ENCODE data around the gene RFXANK.
"Not testable (repeated sequence)": the region's sequence is repeated elsewhere in the genome, so short reads cannot be mapped to it uniquely, and the experiment has no call there.

The RFXANK gene

DNA sequence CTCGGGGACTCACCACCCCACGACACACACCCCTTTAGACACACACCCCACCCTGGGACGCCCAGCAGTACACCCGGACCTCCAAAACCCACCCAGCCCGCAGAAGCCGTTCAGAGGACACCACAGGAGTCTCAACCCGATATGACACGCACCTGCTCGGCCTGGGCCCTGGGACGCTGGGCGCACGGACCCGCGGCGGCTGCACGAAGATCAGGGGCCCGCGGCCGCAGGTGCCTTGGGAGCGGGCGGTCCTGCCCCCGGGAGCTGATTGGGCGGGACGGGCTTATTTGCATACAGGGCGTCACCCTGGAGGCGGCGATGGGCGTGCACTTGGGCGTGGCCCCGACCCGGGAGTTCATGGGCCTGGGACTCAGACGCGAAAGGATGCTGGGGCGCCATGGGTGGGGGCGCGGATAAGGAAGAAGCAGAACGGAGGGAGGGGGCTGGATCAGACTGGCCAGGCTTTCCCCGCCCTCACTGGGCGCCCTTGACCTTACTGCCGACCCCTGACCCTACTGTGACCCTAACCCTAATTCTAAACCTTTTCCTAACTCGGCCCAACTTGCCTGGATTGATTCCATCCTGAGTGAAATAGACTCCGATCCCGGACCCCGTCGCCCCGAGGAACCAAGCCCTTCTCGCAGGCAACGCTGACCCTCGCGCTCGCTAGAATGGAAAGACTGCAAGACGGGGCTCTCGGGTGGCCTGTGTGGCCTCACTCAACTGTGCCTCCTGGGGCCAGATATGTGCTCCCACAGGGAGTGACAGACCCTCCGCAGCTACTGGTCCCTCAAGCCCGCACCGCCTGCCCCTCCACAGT, 21.8 kb upstream of the RFXANK start, which contains the start of gene MEF2B:
MEF2B (minus strand) TSS at position 211 of the 820 bp plus-strand sequence. CDS start 19,528 bp downstream, outside the sequence.
- peak; percentile 57 to 64 (median 62) for DNase-seq (ENCODE audit: low read depth in 3 of 3)

DNA sequence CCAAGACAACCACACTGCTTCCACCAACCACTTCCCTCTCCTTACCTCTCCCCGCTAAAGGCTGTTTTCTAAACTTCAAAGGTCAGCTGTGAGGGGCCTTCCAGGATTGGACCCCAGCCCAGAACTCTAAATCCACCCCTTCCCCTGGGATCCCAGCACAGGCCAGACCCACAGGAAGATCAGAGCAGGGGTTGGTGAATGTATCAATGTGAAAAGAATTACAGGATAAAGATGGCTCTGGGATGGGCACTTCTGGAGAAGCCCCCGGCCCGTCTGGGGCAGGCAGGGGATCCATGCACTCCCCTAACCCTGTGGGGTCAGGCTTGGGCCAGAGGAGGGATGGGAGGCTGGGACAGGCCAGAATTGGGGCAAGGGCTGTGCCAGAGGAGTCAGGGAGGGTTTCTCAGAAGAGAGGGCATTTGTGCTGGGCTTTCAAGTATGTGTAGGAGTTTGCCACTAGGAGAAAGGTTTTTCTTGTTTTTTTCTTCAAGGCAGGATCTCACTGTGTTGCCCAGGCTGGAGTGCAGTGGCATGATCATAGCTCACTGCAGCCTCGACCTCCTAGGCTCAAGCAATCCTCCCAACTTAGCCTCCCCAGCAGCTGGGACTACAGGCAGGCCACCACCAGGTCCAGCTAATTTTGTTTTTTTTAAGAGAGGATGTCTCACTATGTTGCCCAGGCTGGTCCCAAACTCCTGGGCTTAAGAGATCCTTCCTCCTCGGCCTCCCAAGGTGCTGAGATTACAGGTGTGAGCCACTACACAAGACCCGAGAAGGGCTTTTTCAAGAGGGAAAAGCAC, 21.0 kb upstream of the RFXANK start:
- DNase-seq (ENCODE audit: low read depth in 3 of 3): no peak

DNA sequence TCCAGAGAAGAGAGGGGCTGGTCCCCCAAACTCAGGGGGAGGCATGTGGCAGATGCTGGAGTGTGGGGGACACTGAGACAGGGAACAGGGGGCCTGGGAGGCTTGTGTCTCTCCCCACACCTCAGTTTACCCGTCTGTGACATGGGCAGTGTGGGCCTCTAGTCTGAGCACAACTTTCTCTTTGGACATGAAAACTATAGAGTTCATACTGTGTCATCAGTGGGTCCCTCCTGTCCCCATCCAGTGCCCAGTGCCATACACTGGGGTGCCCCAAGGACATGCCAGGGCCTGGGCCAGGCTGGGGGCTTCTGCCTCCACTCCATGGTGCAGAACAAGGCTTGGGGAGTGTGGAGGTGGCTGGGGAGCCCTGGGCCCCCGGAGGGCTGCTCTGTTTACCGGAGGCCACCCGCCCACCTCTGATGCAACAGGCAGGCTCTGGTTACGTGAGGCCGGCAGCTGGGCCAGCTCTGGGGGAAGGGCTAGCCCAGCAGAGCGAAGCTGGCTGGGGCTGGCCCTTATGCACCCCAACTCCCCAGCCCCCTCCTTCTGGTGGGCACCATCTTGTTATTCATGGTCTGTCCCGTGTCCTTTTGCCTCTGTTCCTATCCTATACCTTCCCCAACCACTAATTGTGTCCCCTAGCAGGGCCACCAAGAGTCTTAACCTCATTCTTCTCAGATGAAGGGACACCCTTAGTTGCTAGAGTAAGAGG, 20.1 kb upstream of the RFXANK start:
- DNase-seq (ENCODE audit: low read depth in 3 of 3): no peak

DNA sequence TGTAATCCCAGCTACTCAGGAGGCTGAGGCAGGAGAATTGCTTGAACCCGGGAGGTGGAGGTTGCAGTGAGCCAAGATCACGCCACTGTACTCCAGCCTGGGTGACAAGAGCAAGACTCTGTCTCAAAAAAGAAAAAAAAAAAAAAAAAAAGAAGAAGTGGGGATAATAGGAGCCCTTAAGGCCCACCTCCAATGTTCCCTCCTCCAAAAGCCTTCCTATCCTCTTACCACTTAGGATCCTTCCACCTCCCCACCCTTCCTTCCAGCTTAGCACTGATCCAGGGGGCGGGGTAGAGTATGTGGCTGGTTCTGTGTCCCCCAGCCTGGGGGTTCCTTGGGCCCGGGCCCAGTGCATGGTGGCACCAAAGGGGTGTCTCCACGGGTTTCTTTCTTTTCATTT, 18.8 kb upstream of the RFXANK start:
- DNase-seq (ENCODE audit: low read depth in 3 of 3): not testable (repeated sequence)

DNA sequence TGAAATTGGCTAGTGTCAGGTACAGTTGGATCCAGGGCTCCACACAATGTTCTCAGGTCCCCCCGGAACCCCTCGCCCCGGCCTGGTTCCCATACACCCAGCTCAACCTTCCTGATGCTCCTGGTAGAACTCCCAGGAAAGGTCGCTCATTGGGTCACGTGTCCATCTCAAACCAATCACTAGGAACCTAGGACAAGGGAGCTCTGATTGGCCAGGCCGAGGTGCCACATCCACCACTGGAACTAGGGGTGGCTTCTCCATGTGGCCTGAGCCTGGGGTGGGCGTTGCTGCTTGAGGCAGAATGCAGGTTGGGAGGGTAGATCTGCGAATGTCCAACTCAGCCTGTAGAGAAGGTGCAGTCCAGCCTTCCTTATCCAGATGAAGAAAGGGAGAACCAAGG, 15.1 kb upstream of the RFXANK start:
- no peak for DNase-seq (ENCODE audit: low read depth in 3 of 3)

DNA sequence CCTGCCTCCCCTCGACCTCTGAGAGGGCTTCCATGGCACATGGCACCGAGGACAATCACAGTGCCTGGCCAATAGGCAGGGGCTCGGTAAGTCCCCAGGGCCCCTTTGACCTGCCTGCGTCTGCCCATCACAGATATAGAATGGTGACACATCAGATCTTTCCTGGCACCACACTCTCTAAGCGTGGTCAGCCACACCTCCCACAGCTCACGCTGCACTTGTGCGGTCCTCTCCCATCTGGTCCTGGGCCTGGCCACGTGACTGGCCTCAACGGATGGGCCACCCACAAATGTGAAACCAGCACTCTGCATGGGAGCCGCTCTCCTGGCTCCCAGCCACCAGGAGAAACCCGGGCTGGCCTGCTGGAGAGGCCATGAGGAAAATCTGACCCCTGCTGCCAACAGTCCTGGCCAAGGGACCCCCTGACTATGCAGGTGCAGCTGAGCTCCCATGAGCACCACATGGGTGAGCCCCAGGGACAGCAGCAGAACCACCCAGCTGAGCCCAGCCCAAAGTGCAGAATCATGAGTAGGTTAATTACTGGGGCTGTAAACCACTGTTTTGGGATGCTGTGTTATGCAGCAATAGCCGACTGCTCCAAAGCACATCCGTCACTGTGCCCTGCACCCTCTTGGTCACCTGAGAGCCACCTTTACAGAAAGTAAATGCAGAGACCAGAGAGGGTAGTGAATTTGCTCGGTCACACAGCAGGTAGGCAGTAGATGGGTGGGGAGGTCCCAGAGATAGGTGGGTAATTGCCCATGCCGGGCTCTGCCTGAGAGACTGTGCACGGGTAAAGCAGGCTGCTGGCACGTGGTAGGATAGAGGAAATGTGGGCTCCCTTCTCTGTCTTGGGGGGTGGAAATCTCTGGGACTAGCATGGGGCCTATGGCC, 12.3 kb upstream of the RFXANK start:
- DNase-seq (ENCODE audit: low read depth in 3 of 3): no peak

DNA sequence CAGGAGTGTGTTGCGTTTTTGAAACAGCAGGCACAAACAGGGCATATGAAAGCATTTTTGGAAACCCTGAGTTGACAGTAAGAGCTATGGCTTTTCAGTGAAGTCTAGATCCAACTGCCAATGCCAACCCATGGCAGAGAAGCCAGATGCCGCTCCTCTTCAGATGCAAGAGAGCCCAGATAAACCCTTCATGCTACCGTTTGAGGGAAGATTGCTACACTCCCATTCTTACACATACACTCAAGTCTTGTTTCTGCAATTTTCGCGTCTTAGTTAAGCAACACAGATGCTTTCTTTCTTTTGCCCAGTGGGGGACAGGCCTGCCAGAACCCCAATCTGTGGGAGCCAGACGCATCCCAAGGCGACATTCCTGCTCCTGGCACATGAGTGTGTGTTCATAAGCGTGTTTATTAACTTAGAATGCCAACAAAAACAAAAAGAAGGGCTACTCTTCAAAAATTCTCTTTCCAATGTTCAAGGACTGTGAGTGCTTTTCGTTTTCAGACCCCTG, 10.5 kb upstream of the RFXANK start:
- DNase-seq (ENCODE audit: low read depth in 3 of 3): no peak

DNA sequence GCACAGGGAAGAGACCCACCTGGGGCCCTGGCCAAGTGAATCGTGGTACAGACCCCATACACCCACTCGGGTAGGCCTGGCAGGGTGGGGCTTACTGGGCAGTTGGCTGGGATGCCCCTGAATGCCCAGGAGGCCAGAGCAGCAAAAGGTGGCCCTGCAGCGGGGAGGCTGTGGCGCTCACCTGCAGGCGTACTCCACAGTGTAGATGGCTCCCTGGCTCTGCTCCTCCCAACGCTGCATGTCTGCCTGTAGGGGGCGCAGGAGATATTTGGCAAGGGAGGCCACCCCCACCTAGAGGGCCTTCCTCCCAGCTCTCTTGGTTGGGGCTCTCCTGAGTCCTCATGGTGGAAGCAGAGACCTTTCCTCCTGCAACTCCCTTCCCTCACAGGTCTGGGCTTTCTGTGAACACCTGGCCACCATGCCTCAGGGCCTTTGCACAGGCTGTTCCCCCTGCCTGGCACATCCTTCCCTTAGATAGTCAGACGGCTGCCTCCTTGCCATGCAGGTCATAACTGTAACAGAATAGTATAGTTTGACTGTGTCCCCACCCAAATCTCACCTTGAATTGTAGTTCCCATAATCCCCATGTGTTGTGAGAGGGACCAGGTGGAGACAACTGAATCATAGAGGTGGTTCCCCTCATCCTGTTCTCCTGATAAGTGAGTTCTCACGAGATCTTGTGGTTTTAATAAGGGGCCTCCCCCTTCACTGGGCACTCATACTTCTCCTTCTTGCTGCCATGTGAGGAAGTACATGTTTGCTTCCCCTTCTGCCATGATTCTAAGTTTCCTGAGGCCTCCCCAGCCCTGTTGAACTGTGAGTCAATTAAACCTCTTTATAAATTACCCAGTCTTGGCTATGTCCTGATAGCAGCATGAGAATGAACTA, 6.0 kb upstream of the RFXANK start:
- peak in 2 of 3 experiments; percentile 22 to 39 for DNase-seq (ENCODE audit: low read depth in 3 of 3)

DNA sequence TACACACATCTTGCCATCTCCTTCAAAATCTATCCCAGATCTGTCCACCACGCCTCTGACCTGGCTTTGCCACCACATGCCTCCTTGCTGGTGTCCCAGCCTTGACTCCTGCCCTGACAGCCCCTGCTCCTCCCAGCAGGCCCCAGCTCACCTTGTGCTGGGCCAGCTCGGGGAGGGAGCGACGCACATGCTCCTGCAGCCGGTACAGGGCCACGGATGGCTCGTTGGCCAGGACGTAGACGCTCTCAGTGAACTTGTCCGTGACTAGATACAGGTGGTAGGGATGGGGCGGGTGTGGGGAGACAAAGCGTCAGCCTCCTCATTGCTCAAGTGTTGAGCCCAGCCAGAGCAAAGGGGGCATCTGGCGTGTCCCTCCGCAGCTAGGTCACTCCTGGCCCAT, 5.3 kb upstream of the RFXANK start:
- DNase-seq (ENCODE audit: low read depth in 3 of 3): no peak

DNA sequence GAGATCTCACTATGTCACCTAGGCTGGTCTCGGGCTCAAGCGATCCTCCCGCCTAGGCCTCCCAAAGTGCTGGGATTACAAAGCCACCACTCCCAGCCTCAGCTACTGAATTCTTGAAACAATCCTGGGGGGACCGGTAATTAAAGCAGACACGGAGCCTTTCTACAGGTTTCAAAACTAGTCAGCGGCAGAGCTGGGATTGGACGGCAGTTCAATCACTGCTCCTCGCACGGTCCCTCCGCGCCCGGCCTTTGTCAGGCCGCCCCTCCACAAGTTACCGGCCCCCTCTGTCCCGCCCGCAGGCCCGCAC, 335 bp upstream of the RFXANK start:
- no peak for DNase-seq (ENCODE audit: low read depth in 3 of 3)

DNA sequence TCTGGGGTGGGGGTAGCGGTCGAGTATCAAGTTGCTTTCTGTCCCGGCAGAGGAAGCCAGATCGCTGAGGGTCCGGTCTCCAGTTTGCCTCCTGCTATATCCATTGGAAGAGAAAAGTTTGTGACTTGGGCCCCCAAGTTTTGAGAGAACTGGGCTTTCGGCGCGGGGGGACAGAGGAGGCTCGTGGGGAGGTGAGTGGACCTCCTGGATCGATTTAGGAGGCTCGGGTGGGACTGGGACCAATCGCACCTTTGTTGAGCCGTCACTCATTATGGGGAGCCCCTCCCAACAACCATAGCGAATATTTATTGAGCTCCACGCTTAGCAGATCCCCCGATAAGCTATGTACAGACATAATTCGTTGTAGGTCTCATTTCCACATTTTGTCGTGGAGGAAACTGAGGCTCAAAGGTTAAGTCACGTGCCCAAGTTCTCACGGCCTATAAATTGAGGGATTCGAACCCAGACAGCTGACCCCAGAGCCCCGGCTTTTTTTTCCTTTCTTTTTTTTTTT, 909 bp downstream of the RFXANK start:
- no peak for DNase-seq (ENCODE audit: low read depth in 3 of 3)

DNA sequence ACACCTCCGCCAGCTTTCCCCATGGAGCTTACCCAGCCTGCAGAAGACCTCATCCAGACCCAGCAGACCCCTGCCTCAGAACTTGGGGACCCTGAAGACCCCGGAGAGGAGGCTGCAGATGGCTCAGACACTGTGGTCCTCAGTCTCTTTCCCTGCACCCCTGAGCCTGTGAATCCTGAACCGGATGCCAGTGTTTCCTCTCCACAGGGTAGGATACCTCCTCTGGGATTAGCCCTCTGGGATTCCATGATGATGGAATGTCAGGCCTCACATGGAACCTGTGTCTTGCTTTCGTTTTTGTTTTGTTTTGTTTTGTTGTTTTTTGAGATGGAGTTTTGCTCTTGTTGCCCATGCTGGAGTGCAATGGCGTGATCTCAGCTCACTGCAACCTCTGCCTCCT, 1.9 kb downstream of the RFXANK start:
- no peak for DNase-seq (ENCODE audit: low read depth in 3 of 3)

DNA sequence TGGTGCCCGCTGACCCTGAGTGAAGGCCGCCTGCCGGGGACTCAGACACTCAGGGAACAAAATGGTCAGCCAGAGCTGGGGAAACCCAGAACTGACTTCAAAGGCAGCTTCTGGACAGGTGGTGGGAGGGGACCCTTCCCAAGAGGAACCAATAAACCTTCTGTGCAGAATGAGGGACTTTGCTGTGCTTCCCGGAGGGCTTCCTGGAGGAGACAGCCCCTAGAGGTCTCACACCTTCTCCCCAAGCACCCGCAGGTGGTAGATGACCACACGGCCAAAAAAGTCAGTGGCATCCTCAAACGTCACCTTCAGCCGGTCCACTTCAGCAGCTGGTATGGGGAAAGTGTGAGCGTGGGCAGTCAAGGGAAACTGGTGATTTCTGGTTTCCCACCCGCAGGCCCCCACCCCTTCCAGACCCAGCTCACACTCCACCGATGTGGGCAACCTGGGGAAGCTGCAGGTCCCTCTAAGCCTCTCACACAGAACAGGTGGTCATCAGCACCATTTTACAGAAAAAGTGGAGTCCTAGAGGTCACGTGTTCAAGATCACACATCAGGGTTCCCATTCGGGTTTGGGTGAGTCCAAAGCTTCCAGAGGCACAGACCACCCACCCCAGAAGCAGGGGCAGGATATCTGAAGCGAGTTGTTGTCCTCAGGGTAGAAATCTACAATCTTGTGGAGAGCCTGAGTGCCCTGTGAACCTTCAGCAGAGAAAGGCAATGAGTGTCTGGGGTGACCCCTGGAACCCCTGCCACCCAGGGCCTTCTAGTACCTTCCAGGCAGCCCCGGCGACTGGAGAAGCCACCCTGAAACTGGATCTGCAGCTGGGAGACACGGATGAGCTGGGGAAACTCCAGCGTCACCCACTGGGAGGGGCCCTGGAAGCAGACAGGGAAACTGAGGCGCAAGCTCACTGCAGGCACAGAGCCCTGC, 9.9 kb downstream of the RFXANK start:
- DNase-seq (ENCODE audit: low read depth in 3 of 3): no peak

DNA sequence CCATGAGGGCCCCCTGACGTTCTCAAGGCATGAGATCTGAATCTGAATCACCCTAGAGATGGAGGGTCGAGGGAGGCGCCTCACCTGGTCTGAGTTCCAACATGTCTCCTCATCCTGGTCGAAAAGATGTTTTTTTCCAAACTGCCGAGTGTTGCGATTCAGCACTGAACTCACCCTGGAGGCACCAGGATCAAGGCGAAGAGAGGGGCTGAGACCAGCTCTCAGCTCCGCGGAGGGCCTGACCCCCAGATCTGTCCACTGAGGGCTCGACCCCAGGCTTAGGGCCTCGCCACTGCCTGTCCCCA, 10.6 kb downstream of the RFXANK start:
- DNase-seq (ENCODE audit: low read depth in 3 of 3): no peak

DNA sequence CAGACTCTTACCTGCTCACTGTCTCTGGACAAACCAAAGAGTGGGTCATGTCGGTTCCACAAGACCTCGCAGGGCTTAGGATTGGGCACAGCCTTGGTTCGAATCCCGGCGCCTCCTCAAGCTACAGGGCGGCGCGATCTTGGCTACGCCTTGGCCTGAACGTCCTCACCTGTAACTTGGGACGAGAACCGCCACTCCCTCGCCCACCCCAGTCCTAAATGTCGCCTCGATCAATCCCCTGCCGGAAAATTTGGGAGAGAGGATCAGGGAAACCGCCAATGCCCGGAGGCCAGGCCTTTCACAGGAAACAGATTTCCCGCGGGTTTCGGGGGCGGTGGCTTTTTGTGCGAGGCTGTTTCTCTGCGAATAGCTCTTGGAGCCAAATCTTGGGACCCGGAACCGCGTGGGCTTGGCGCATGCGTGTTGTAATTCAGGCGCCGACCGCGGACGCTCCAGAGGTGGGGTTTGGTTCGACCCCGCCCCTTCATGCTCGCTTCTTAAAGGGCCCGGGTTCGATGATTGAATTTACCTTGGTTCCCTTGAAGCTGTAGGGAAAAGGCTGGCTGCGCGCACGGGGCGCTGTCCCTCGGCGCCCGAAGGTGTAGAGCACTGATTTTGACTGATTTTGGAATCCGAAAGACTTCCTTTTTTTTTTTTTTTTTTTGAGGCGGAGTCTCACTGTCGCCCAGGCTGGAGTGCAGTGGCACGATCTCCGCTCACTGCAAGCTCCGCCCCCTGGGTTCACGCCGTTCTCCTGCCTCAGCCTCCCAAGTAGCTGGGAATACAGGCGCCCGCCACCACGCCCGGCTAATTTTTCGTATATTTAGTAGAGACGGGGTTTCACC, 11.2 kb downstream of the RFXANK start, which contains the start of gene NR2C2AP:
NR2C2AP (minus strand) TSS at position 403 of the 845 bp plus-strand sequence; CDS start at position 49, 354 bp downstream.
- peak; percentile 89 to 91 (median 89) for DNase-seq (ENCODE audit: low read depth in 3 of 3)

DNA sequence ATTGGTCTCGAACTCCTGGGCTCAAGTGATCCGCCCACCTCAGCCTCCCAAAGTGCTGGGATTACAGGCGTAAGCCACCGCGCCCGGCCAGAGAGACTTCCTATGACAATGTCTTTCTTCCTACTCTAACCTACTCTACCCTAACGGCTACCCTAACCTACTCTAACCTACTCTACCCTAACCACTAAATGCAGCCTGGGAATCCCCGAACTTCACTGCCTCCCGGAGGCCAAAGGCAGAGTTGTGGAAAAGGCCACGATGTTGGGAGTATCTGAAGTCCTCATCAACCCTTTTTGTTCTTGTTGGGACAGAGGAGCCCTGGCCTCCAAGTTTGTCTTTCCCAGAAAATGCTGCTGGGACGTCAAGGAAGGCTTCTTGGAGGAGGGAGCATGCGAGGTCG, 12.1 kb downstream of the RFXANK start:
- no peak for DNase-seq (ENCODE audit: low read depth in 3 of 3)

DNA sequence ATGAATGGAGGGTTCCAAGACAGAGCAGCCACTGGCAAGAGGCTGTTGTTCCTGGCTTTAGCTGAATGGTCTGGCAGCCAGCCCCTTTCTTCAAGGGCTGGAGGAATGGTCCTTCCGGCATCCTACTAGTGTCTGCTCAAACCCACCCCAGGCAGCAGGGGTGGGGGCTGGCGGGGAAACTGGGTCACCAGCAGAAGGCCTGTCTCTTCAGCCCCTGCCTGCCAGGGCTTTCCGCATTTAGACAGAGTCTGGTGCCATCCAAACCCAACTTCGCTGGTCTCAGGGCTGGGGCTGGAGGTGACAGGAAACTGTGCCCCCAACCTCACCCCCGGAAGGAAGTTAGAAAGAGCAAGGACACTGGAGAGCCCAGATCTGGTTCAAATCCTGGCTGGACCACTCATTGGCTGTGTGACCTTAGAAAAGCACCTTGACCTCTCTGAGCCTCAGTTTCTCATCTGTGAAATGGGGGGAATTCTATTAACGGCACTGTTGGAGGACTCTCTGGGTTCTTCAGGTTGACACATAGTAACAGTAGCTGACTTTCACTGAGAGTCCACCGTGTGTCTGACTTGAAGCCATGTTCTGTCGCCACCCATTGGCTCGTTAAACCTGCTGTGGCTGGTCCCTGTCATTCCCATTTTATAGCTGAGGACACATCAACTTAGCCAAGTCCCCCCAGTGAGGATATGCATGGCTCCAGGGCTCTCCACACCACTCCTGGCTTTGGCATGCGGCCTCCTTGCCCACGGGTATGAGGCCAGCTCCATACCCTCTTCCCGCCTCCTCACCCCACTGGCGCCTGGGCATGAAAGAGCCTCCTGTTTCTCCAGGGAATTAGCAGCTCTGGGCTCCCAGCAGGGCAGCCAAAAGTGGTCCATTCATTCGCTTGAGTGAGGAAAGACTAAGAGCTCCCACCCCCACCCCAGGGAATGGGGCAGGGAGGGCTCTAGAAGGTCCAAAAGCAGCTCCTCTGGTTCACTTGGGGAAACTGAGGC, 13.7 kb downstream of the RFXANK start:
- DNase-seq (ENCODE audit: low read depth in 3 of 3): no peak
